Right lobe of liver (tissue), 6 donors: ENCODE data around the gene DUSP22. TPM values are rescaled to one million over a fixed set of nuclear protein-coding genes. Genes with fewer than 3 reads are reported as not detected.

Source experiments
- ATAC-seq, 4 donors: fragments of 200-7000 bp; cut with Tn5 transposase; one replicate each; pipeline ENCODE4 v1.9.1; 2020; ENCODE audit warnings: mild to moderate bottlenecking in 4 of 4, moderate library complexity in 4 of 4
- DNase-seq, 3 donors: peaks; one replicate each; pipeline ENCODE4 v3.0.0-alpha.2; 2020
- H3K27ac ChIP-seq, 3 donors: fragments of 200-600 bp; one replicate each; pipeline ENCODE4 v1.8.0; 2022
- H3K27me3 ChIP-seq, 2 donors: fragments of 200-600 bp; one replicate each; pipeline ENCODE4 v1.8.0; 2022
- H3K36me3 ChIP-seq, 4 donors: fragments of 200-600 bp; sonication (generic) in 1 of 4; one replicate each; pipeline versions ENCODE4 v1.5.1 to v1.8.0; 2017 to 2022; ENCODE audit warnings: control low read depth in 1 of 4
- H3K4me1 ChIP-seq, 4 donors: fragments of 200-600 bp; sonication (generic) in 1 of 4; one replicate each; pipeline versions ENCODE4 v1.5.1 to v1.8.0; 2017 to 2022; ENCODE audit warnings: control low read depth in 1 of 4
- H3K4me3 ChIP-seq, 3 donors: fragments of 200-600 bp; one replicate each; pipeline ENCODE4 v1.8.0; 2022
- H3K9me3 ChIP-seq, 4 donors: fragments of 200-600 bp; sonication (generic) in 1 of 4; one replicate each; pipeline versions ENCODE4 v1.5.1 to v1.8.0; 2017 to 2022; ENCODE audit warnings: control low read depth in 1 of 4
- CTCF ChIP-seq, 4 donors: fragments of 200-600 bp in 3 of 4; fragments of 450-650 bp in 1 of 4; IDR thresholded peaks; one replicate each; pipeline versions ENCODE4 v1.5.1 to v1.8.0; 2016 to 2022; ENCODE audit warnings: antibody characterized with exemption in 4 of 4, mild to moderate bottlenecking in 2 of 4
- POLR2A ChIP-seq: fragments of 450-650 bp; IDR thresholded peaks from one replicate; pipeline ENCODE4 v1.6.1; 2017; ENCODE audit warnings: antibody characterized with exemption, mild to moderate bottlenecking
- WGBS: methylation state at CpG from one replicate; pipeline ENCODE4 v1.1.6; 2018; ENCODE audit warnings: low coverage, low lambda C conversion rate; ENCODE audit not compliant: insufficient coverage; ENCODE audit errors: missing lambda C conversion rate; 5-methylcytosine and 5-hydroxymethylcytosine counted together
- intact Hi-C, 2 donors: fragments of 100-400 bp; cut with DNase I; formaldehyde crosslinking; loops; one replicate each; pipeline versions ENCODE4 v1.11.2 to v1.14.1; 2022
- total RNA-seq, 6 experiments: library from RNA; depleted of rRNA in 2 of 6; stranded (reverse); fragments of >200 nt in 2 of 6; fragmentation: NEBNext Ultra II Directional in 3 of 6; extraction: Animal tissue kit (Norgen Biotek cat#: 25700) in 3 of 6; gene quantifications; one replicate each; pipeline versions ENCODE4 v1.1.0 to v1.2.4, GENCODE V29; 2016 to 2023
- donor health status: DM: no; HTN: yes; CAD: no.
- donor health status: DM: no; HTN: no; CAD: no.
- donor health status: DM: no; HTN: no; CAD: no.
- donor health status: DM: no; HTN: yes; CAD: no.
- donor health status: DM: no; HTN: yes; CAD: no.

The DUSP22 gene
- total RNA-seq, 6 experiments from 2014 or later, result 20.6 to 24.8 (median 21.3) TPM

GRCh38 chr6:300494-301198 is 8.4 kb downstream of the DUSP22 start:
- intact Hi-C loops, result no loop called here
- 69% methylated on average over 9 of the region's 10 CpGs for WGBS
- Histone ChIP-seq H3K9me3 (no peaks in the 10 kb centered on the region), H3K27me3 (no peaks in the 10 kb centered on the region), H3K4me1 (no peaks in the 10 kb centered on the region), H3K4me3 (no peak overlapping the region), H3K36me3 (no peaks in the 10 kb centered on the region), H3K27ac (no peak overlapping the region)
- DNase-seq, result peak in 1 of 3 donors; percentile 55
- no peak for ATAC-seq
- no peak for TF ChIP-seq CTCF (IDR thresholded peaks at IDR 0.05)
- no peak for TF ChIP-seq POLR2A

- intact Hi-C loops, result no loop called here
- no peak overlapping the region for H3K27ac ChIP-seq
- H3K36me3 ChIP-seq, result no peaks in the 10 kb centered on the region
- ATAC-seq (no peak), DNase-seq (peak in 1 of 3 donors; percentile 24)
- H3K27me3 ChIP-seq, result no peaks in the 10 kb centered on the region
- WGBS, result 80% methylated on average over 8 of the region's 8 CpGs
- H3K4me3 ChIP-seq, result no peak overlapping the region
- TF ChIP-seq CTCF (IDR thresholded peaks at IDR 0.05), result no peak
- no peak for TF ChIP-seq POLR2A
- no peaks in the 10 kb centered on the region for H3K9me3 ChIP-seq
- H3K4me1 ChIP-seq, result no peaks in the 10 kb centered on the region
Observed at GRCh38 chr6:301526-301925, 9.2 kb downstream of the DUSP22 start.

- Histone ChIP-seq H3K27me3 (no peaks in the 10 kb centered on the region), H3K4me3 (no peak overlapping the region), H3K27ac (no peak overlapping the region), H3K36me3 (no peaks in the 10 kb centered on the region), H3K4me1 (no peaks in the 10 kb centered on the region), H3K9me3 (no peaks in the 10 kb centered on the region)
- no peak for TF ChIP-seq POLR2A
- no peak for TF ChIP-seq CTCF (IDR thresholded peaks at IDR 0.05)
- ATAC-seq, result no peak
- 81% methylated on average over 20 of the region's 20 CpGs for WGBS
- DNase-seq, result peak in 1 of 3 donors; percentile 35
- intact Hi-C loops, result no loop called here
Observed at GRCh38 chr6:301929-302705, 9.8 kb downstream of the DUSP22 start.

GRCh38 chr6:302760-303159 is 10.5 kb downstream of the DUSP22 start:
- 61% methylated on average over 4 of the region's 9 CpGs for WGBS

More at GRCh38 chr6:302760-303159, 10.5 kb downstream of the DUSP22 start:
- ATAC-seq (no peak), DNase-seq (peak in 1 of 3 donors; percentile 31)
- Histone ChIP-seq H3K9me3 (no peaks in the 10 kb centered on the region), H3K4me1 (no peaks in the 10 kb centered on the region), H3K4me3 (no peak overlapping the region), H3K27me3 (no peaks in the 10 kb centered on the region), H3K27ac (no peak overlapping the region), H3K36me3 (no peaks in the 10 kb centered on the region)
- intact Hi-C loops, result no loop called here
- TF ChIP-seq CTCF (IDR thresholded peaks at IDR 0.05) (no peak), POLR2A (no peak)
